Measurements from ENCODE around the gene SULT4A1. TPM values are rescaled to one million over a fixed set of nuclear protein-coding genes. Genes with fewer than 3 reads are reported as not detected.

The SULT4A1 gene
- total RNA-seq, 2 experiments from 2014 or later: not detected

DNA sequence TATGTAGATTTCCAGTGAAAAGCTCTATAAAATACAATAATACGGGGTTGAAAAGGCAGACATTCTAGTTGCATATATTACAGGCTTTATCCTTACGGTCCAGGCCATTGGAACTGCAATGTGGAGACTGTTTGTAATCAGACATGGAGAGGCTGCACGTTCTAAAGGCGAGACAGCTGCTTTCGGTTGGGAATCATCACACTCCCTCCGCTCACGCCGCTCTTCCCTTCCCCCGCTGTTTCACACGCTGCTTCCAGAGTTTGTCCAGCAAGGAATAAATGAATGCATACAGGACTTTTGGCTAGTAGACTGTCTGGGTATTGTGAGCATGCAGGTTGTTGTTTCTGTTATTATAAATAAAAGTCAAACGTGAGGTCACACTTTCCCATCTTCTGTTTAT is 36.7 kb downstream of the SULT4A1 start:
- ChIA-PET CTCF (interaction anchor here (1.5 to 1.6 kb wide), 2 partner anchors 57 to 59 kb away, joined by 4 to 5 read pairs; no protein-coding TSS in a partner anchor), POLR2A (interaction anchor here (0.6 kb wide), 1 partner anchor 8 kb away, joined by 3 read pairs; no protein-coding TSS in a partner anchor)
- no peaks in the 10 kb centered on the region for H3K4me1 Mint-ChIP-seq (ENCODE audit: low read depth)
- H3K36me3 Mint-ChIP-seq (ENCODE audit: low read depth): no peaks in the 10 kb centered on the region
- no peak overlapping the region for H3K4me3 Mint-ChIP-seq
- TF ChIP-seq, protein P1, sequence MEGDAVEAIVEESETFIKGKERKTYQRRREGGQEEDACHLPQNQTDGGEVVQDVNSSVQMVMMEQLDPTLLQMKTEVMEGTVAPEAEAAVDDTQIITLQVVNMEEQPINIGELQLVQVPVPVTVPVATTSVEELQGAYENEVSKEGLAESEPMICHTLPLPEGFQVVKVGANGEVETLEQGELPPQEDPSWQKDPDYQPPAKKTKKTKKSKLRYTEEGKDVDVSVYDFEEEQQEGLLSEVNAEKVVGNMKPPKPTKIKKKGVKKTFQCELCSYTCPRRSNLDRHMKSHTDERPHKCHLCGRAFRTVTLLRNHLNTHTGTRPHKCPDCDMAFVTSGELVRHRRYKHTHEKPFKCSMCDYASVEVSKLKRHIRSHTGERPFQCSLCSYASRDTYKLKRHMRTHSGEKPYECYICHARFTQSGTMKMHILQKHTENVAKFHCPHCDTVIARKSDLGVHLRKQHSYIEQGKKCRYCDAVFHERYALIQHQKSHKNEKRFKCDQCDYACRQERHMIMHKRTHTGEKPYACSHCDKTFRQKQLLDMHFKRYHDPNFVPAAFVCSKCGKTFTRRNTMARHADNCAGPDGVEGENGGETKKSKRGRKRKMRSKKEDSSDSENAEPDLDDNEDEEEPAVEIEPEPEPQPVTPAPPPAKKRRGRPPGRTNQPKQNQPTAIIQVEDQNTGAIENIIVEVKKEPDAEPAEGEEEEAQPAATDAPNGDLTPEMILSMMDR (IDR thresholded peaks at IDR 0.05): no peak
- no peaks in the 10 kb centered on the region for H3K9me3 Mint-ChIP-seq
- no peak overlapping the region for H3K27ac Mint-ChIP-seq
- DNase-seq (no peak), ATAC-seq (no peak)
- intact Hi-C loops (cut with micrococcal nuclease): no loop called here
- H3K27me3 Mint-ChIP-seq: peaks cover 17% of the 10 kb centered on the region

GRCh38 chr22:43824724-43825420 is 37.4 kb downstream of the SULT4A1 start:
- CTCF ChIA-PET: no interaction called here
- intact Hi-C loops (cut with micrococcal nuclease): no loop called here

DNA sequence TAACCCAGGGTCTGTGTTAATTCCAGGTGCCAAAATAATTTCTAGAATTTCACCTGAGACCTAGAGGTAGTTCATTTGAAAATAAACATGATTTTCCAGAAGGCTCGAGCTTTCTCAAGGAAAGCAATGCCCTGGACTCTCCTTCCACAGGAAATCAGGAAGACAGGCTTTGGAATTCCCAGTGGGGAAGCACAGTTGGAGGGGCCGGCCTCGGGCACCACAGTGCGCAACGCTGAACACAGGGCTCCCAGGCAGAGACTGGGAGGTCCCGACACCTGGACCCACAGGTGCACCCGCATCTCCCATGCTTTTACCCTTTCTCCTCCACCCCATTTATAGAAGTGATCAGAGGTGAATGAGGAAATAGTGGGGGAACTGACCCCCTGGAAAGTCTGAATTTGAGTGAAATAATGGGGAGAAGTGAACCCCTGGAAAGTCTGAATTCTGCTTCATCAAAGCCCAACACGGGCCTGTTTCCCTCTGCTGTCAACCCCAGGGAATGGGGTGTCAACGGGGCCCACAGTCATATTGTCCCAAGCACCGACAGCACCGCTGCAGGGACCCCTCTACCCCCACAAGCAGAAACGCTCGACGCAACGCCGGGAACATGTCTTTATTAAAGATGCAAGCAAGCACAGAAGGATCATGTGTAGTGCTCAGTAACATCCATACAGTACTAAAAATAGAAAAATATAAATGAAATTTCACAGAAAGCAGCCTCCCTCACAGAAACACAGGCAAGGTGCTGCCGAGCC is 38.2 kb downstream of the SULT4A1 start:
- H3K9me3 Mint-ChIP-seq: no peaks in the 10 kb centered on the region
- DNase-seq (no peak), ATAC-seq (no peak)
- ChIA-PET POLR2A (no interaction called here), CTCF (no interaction called here)
- peaks cover 17% of the 10 kb centered on the region for H3K27me3 Mint-ChIP-seq
- no peak overlapping the region for H3K4me3 Mint-ChIP-seq
- H3K4me1 Mint-ChIP-seq (ENCODE audit: low read depth): no peaks in the 10 kb centered on the region
- H3K36me3 Mint-ChIP-seq (ENCODE audit: low read depth): no peaks in the 10 kb centered on the region
- H3K27ac Mint-ChIP-seq: no peak overlapping the region
- intact Hi-C loops (cut with micrococcal nuclease): no loop called here
- TF ChIP-seq, protein P1 (IDR thresholded peaks at IDR 0.05): no peak

More at GRCh38 chr22:43824724-43825420, 37.4 kb downstream of the SULT4A1 start:
- Mint-ChIP-seq H3K4me3 (no peak overlapping the region), H3K4me1 (ENCODE audit: low read depth) (no peaks in the 10 kb centered on the region), H3K27me3 (peaks cover 17% of the 10 kb centered on the region), H3K36me3 (ENCODE audit: low read depth) (no peaks in the 10 kb centered on the region), H3K9me3 (no peaks in the 10 kb centered on the region), H3K27ac (no peak overlapping the region)
- TF ChIP-seq, protein P1 (IDR thresholded peaks at IDR 0.05): no peak
- ATAC-seq (no peak), DNase-seq (no peak)
- POLR2A ChIA-PET: no interaction called here

DNA sequence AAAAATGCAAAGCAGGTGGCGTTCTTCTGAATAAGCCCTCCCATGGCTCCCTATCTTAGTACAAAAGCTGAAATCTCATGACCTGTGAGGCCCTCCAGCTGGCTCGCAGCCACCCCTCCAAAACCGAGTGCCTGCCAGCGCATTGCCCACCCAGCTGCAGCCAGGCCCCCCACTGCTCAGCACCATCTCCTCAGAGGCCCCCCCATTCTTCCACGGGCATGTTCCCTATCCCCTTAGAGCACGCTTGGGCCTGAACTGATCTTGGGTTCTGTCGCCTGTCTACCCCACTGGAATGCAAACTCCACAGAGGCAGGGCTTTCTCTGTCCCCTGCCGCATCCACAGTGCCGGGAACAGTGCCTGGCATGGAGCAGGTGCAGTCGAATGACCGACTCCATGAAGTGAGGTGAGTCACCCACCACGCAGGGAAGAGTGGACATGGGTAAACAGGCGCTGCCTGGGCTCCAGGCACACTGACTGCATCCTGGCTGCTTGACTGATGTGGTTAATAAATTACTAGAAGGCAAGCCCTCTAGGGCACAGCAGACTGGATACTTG is 38.9 kb downstream of the SULT4A1 start:
- TF ChIP-seq, protein P1 (IDR thresholded peaks at IDR 0.05): no peak
- no peaks in the 10 kb centered on the region for H3K9me3 Mint-ChIP-seq
- POLR2A ChIA-PET: no interaction called here
- no peaks in the 10 kb centered on the region for H3K36me3 Mint-ChIP-seq (ENCODE audit: low read depth)
- H3K4me3 Mint-ChIP-seq: no peak overlapping the region
- H3K27me3 Mint-ChIP-seq: peaks cover 17% of the 10 kb centered on the region
- no peak overlapping the region for H3K27ac Mint-ChIP-seq
- ATAC-seq: no peak
- H3K4me1 Mint-ChIP-seq (ENCODE audit: low read depth): no peaks in the 10 kb centered on the region
- intact Hi-C loops (cut with micrococcal nuclease): no loop called here
- CTCF ChIA-PET: no interaction called here
- no peak for DNase-seq

Data from activated CD8-positive, alpha-beta T cell treated with anti-CD3 and anti-CD28 coated beads for 36 hours (primary cell).